ENCODE measurements around the gene FOXJ3.

DNA sequence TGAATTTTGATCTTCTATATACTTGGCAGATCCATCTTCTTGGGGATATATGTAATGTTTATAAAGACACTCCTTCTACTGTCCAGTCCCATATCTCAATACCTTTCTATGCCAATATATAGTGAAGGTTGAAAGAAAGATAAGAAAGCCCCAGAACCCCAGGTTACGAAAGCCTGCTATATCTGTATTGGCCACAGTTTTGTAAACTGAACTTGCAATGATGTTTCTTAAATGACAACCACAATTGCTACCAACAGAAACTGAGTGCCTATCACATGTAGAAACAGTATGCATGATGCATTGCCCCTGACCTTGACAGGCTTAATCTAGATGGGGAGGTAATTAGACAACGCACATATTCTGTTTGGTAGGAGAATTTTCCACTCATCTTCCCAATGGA is 37.8 kb upstream of the FOXJ3 start:
- TF ChIP-seq, protein P1, sequence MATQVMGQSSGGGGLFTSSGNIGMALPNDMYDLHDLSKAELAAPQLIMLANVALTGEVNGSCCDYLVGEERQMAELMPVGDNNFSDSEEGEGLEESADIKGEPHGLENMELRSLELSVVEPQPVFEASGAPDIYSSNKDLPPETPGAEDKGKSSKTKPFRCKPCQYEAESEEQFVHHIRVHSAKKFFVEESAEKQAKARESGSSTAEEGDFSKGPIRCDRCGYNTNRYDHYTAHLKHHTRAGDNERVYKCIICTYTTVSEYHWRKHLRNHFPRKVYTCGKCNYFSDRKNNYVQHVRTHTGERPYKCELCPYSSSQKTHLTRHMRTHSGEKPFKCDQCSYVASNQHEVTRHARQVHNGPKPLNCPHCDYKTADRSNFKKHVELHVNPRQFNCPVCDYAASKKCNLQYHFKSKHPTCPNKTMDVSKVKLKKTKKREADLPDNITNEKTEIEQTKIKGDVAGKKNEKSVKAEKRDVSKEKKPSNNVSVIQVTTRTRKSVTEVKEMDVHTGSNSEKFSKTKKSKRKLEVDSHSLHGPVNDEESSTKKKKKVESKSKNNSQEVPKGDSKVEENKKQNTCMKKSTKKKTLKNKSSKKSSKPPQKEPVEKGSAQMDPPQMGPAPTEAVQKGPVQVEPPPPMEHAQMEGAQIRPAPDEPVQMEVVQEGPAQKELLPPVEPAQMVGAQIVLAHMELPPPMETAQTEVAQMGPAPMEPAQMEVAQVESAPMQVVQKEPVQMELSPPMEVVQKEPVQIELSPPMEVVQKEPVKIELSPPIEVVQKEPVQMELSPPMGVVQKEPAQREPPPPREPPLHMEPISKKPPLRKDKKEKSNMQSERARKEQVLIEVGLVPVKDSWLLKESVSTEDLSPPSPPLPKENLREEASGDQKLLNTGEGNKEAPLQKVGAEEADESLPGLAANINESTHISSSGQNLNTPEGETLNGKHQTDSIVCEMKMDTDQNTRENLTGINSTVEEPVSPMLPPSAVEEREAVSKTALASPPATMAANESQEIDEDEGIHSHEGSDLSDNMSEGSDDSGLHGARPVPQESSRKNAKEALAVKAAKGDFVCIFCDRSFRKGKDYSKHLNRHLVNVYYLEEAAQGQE (tag by site-specific recombination; IDR thresholded peaks at IDR 0.05), result no peak
- no peak for TF ChIP-seq BCL11A (tag by site-specific recombination; IDR thresholded peaks at IDR 0.05; ENCODE audit: low read depth)
- no peak for TF ChIP-seq ZNF510 (tag by site-specific recombination; IDR thresholded peaks at IDR 0.05; ENCODE audit: insufficient replicate concordance)
- TF ChIP-seq, protein P2, sequence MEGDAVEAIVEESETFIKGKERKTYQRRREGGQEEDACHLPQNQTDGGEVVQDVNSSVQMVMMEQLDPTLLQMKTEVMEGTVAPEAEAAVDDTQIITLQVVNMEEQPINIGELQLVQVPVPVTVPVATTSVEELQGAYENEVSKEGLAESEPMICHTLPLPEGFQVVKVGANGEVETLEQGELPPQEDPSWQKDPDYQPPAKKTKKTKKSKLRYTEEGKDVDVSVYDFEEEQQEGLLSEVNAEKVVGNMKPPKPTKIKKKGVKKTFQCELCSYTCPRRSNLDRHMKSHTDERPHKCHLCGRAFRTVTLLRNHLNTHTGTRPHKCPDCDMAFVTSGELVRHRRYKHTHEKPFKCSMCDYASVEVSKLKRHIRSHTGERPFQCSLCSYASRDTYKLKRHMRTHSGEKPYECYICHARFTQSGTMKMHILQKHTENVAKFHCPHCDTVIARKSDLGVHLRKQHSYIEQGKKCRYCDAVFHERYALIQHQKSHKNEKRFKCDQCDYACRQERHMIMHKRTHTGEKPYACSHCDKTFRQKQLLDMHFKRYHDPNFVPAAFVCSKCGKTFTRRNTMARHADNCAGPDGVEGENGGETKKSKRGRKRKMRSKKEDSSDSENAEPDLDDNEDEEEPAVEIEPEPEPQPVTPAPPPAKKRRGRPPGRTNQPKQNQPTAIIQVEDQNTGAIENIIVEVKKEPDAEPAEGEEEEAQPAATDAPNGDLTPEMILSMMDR (tag by site-specific recombination; IDR thresholded peaks at IDR 0.05), result no peak
- TF ChIP-seq, protein P3, sequence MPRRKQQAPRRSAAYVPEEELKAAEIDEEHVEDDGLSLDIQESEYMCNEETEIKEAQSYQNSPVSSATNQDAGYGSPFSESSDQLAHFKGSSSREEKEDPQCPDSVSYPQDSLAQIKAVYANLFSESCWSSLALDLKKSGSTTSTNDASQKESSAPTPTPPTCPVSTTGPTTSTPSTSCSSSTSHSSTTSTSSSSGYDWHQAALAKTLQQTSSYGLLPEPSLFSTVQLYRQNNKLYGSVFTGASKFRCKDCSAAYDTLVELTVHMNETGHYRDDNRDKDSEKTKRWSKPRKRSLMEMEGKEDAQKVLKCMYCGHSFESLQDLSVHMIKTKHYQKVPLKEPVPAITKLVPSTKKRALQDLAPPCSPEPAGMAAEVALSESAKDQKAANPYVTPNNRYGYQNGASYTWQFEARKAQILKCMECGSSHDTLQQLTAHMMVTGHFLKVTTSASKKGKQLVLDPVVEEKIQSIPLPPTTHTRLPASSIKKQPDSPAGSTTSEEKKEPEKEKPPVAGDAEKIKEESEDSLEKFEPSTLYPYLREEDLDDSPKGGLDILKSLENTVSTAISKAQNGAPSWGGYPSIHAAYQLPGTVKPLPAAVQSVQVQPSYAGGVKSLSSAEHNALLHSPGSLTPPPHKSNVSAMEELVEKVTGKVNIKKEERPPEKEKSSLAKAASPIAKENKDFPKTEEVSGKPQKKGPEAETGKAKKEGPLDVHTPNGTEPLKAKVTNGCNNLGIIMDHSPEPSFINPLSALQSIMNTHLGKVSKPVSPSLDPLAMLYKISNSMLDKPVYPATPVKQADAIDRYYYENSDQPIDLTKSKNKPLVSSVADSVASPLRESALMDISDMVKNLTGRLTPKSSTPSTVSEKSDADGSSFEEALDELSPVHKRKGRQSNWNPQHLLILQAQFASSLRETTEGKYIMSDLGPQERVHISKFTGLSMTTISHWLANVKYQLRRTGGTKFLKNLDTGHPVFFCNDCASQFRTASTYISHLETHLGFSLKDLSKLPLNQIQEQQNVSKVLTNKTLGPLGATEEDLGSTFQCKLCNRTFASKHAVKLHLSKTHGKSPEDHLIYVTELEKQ (tag by site-specific recombination; IDR thresholded peaks at IDR 0.05; ENCODE audit: borderline replicate concordance), result no peak

Data from HEK293 (cell line).